ES-I3 (cell line): ENCODE results near the gene TJP3.
A peak's percentile ranks its signal among the peaks of the same experiment; 100 is the strongest.

Source experiments
- H3K36me3 ChIP-seq: 2 replicates; pipeline ENCODE4 v1.6.1; 2013; ENCODE audit warnings: mild to moderate bottlenecking, low read length, control low read depth, moderate library complexity; ENCODE audit not compliant: insufficient read depth
- H3K4me1 ChIP-seq: 2 replicates; pipeline ENCODE4 v1.6.1; 2013; ENCODE audit warnings: mild to moderate bottlenecking, control low read depth, low read length; ENCODE audit not compliant: insufficient read depth
- H3K9ac ChIP-seq: 2 replicates; pipeline ENCODE4 v1.6.1; 2013; ENCODE audit warnings: low read depth, mild to moderate bottlenecking, low read length, moderate library complexity
- H3K9me3 ChIP-seq: 2 replicates; pipeline ENCODE4 v1.6.1; 2013; ENCODE audit warnings: mild to moderate bottlenecking, low read length, moderate library complexity; ENCODE audit not compliant: control insufficient read depth, insufficient read depth

TJP3 gene

DNA sequence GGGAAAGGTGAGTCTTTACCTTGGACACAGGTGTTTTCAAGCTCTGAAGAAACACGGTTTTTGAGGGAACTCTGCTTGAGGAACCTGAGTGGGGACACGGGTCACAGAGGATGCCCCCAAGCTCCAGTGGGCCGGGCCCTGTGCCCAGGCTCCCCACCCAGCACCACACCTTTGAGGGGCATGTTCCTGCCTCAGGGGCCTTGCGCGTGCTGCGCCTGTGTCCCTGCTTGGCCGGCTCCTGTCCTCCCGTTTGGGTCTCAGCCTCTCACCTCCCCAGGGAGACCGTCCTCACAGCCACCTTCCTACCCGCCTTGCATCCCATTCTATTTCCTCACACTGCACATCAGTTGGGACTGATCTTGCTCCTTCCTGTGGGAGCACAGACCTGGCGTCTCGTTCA is 29.0 kb upstream of the TJP3 start:
- H3K9ac ChIP-seq: no peak overlapping the region
- no peaks in the 10 kb centered on the region for H3K9me3 ChIP-seq
- no peaks in the 10 kb centered on the region for H3K36me3 ChIP-seq
- peaks cover 18% of the 10 kb centered on the region; the same call in 1 of the 2 replicates for H3K4me1 ChIP-seq

DNA sequence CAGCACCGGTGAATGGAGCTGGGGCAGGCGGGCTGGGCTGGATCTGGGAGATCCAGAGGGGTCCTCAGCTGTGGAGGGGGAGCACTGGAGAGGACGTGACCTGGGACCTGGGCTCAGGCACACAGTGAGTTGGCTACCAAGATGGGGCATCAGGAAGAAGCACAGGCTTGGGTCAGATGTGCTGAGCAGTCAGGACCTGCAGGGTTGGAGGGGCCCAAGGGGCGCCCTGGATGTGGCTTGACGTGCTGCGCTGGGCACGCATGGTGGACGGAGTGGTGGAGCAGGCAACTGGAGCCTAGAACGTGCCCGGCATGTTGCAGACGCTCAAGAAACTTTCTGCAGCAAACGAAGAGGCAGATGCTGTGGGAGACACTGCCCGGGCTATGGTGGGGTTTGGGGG is 28.6 kb upstream of the TJP3 start:
- Histone ChIP-seq H3K9ac (no peak overlapping the region), H3K9me3 (no peaks in the 10 kb centered on the region), H3K4me1 (peaks cover 18% of the 10 kb centered on the region; the same call in 1 of the 2 replicates), H3K36me3 (no peaks in the 10 kb centered on the region)

DNA sequence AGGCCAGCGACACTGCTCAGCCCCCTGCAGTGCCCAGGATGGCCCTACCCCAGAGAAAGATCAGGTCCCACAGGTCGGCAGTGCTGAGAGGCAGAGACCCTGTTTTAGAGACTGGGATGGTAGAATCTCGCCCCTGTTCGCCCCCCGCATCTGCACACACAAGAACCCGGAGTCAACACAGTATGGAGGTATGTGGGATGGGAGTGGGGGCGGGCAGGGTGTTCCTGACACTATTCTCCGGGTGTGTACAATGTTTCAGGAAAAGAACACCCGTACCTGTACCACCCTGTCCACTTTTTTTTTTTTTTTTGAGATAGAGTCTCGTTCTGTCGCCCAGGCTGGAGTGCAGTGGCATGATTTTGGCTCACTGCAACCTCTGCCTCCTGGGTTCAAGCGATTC is 27.2 kb upstream of the TJP3 start:
- no peaks in the 10 kb centered on the region; the same call in 1 of the 2 replicates for H3K9me3 ChIP-seq
- H3K36me3 ChIP-seq: no peaks in the 10 kb centered on the region
- peaks cover 18% of the 10 kb centered on the region; the same call in 1 of the 2 replicates for H3K4me1 ChIP-seq

DNA sequence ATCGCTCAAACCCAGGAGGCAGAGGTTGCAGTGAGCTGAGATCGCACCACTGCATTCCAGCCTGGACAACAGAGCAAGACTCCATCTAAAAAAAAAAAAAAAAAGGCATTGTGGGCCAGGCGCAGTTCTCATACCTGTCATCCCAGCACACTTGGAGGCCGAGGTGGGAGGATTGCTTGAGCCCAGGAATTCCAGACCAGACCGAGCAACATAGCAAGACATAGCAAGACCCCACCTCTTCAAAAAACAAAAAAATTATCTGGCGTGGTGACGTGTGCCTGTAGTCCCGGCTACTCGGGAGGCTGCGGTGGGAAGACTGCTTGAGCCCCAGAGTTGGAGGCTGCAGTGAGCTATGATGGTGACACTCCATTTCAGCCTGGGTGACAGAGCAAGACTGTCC is 25.9 kb upstream of the TJP3 start:
- no peak overlapping the region for H3K9ac ChIP-seq
- H3K36me3 ChIP-seq: no peaks in the 10 kb centered on the region
- H3K9me3 ChIP-seq: no peaks in the 10 kb centered on the region; the same call in 1 of the 2 replicates
- H3K4me1 ChIP-seq: peaks cover 20% of the 10 kb centered on the region; the same call in 1 of the 2 replicates

More for the DNA sequence above, 27.2 kb upstream of the TJP3 start:
- H3K9ac ChIP-seq: no peak overlapping the region

DNA sequence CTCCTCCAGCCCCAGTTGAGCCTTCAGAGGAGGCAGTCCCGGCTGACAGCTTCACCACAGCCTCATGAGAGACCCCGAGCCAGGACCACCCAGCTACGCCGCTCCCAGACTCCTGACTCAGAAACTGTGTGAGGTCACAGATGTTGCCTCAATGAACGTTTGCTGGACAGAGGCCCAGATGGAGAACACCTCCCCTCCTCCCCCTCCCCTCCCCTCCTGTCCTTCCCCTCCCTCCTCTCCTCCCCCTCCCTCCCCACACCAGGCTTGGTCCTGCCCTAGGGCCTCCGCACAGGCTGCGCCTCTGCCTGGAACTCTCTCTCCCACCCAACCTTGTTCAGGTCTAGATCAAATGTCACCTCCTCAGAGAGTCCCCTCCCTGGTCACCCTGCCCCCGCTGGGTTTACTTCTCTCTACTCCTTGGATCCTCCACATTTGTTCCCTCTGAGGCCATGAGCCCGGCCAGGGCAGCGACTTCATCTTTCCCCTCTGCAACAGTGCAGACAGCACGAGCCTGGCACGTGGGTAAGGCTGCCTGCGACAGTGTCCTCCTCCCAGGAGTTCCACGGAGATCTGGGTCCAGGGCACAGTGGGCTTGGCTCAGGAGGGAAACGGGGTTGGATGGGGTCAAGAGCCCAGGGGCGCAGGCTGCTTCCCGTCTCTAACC is 25.3 kb upstream of the TJP3 start:
- Histone ChIP-seq H3K4me1 (peaks cover 23% of the 10 kb centered on the region; the same call in 1 of the 2 replicates), H3K9ac (no peak overlapping the region), H3K36me3 (no peaks in the 10 kb centered on the region), H3K9me3 (no peaks in the 10 kb centered on the region; the same call in 1 of the 2 replicates)

DNA sequence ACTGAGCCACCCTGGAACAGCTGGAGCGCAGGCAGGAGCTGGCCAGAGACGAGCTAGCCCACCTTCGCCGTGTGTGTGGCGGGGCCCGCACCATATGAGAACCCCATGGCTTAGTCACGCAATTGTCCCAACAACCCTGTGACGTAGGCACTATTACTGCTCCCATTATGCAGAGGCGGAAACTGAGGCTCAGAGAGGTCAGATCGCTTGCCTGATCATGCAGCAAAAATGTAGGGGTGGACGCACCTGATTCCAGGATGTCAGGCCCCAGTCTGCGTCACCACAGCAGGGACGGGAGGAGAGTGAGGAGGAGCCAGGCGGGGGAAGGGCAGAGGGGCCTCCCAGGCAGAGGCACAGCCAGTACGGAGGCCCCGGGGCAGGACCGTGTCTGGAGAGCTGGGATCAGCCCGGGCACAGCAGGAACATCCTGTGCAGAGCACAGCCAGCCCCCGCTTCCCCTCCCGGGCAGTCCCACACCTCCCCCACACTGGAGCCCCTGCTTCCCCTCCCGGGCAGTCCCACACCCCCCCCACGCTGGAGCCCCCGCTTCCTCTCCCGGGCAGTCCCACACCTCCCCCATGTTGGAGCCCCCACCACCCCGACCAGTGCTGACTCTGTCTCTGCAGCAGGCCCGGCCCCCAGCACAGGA is 24.7 kb upstream of the TJP3 start:
- H3K4me1 ChIP-seq: peaks cover 23% of the 10 kb centered on the region; the same call in 1 of the 2 replicates
- H3K9ac ChIP-seq: no peak overlapping the region
- no peaks in the 10 kb centered on the region for H3K36me3 ChIP-seq
- no peaks in the 10 kb centered on the region; the same call in 1 of the 2 replicates for H3K9me3 ChIP-seq

DNA sequence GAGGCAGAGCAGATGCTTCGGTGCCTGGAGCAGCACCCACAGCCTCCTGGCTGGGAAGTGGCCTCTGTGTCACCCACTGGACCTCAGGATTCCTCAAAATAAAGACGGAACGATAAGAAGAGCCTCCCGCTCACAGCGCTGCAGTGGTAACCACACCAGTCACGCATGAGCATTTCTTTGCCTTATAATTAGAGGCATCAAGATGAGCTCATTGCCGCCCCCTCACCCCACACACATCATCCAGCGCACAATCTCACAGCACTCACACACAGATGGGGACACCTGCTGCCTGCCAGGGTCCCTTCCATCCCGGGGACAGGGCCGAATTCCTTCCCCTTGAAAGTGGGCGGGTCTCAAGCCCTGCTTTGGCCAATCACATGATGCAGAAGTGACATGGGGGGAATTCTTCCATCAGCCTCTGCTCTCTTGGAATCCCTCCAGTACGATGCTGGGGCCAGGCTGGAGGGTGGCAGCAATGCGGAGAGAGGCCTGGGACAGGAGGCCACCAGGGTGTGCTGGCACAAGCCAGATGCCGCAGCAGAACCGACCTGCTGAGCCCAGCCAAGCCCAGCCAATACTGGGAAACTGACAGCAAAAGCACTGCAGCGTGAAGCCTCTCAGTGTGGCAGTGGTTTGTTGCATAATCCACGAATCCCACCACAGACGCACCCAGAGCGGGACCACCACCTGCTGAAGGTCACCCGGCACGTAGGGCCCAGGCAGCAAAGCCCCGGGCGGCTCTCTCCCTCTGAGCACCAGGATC is 23.9 kb upstream of the TJP3 start:
- Histone ChIP-seq H3K36me3 (no peaks in the 10 kb centered on the region), H3K9ac (no peak overlapping the region), H3K4me1 (peaks cover 23% of the 10 kb centered on the region; the same call in 1 of the 2 replicates), H3K9me3 (no peaks in the 10 kb centered on the region; the same call in 1 of the 2 replicates)

DNA sequence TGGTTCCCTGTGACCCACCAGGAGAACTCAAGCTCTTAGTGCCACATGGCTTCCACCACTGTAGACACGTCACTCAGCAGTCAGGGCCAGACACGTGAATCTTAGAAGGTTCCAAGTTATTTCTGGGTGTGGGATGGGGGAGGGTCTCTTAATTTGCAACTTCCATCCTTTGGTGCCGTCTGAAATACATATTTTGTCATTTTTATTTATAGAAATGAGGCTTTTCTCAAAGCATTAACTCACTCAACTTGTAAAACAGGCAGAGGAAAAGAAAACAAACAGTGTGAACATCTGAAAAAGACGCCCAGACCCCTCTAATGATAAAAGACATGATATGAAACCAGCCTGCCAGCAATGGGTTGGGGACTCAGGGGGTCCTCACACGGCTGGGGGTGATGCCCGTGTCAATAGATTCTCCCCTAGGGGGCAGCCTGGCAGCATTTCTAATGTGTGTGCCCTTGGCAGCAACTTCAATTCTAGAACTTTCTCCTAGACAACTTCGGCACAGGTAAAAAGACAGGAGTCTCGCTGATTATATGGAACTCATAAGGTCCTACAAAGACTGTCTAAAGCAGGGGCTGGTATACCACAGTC is 23.3 kb upstream of the TJP3 start:
- Histone ChIP-seq H3K36me3 (no peaks in the 10 kb centered on the region), H3K9me3 (no peaks in the 10 kb centered on the region; the same call in 1 of the 2 replicates), H3K9ac (no peak overlapping the region), H3K4me1 (peaks cover 23% of the 10 kb centered on the region; the same call in 1 of the 2 replicates)

DNA sequence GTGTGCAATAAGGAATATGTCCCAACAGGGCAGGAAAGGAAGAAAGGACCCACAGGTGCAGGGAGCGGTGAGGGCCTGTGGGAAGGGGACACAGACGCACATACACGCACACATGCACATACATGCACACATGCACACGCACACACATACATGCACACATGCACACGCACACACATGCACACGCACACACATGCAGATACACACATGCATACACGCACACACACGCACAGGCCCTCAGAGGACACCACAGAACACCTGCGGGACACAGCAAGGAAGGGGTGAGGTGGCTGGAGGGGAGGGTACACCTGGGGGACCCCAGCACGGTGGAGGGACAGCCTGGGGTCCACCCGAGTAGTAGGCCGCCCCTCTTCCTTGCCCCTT is 20.8 kb upstream of the TJP3 start:
- Histone ChIP-seq H3K9me3 (no peaks in the 10 kb centered on the region; the same call in 1 of the 2 replicates), H3K36me3 (no peaks in the 10 kb centered on the region), H3K9ac (peak overlapping the region; percentile 54; the same call in 1 of the 2 replicates), H3K4me1 (peaks cover 12% of the 10 kb centered on the region; the same call in 1 of the 2 replicates)

DNA sequence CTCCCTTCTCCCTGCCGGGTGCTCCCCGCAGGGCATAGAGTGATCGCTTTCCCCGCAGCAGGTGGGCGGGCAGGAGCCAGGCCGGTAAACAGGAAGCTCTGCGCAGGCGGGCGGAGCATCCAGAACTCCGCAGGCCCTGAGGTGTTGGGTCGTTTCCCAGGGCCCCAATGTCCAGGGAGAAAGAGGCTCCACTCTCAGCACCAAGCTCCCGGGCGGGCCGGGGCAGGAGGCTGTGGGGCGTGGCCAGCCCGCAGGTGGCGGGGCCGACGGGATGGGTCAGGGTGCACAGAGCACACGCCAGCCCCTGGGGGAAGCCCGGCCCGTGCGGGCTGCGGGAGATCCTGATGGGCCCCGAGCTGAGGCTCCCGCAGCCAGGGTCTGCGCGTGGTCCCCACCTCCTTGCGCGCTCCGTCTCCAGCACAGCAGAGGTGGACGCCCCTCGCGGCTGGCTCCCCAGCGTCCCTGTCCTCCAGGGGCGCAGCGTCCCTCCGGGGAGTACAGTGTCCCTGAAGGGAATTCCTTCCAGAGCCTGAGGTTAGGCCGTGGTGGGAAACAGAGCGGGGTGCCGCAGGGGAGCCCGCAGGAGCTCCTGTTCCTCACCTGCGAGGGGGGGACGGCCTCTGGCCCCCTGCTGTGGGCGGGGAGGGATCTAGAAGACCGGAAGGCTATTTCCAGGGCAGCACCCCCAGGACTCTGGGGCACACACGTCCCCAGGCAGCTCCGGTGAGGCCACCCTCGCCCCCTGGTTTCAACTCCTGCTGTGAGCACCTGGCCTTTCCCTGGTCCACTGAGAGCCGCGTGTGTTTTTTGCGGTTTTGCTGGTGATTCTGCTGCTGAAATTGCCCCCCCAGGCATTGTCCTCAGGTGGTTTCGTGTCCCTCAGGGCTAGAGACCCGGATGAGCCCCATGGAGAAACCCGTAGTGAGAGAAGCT is 20.1 kb upstream of the TJP3 start:
- H3K9me3 ChIP-seq: no peaks in the 10 kb centered on the region; the same call in 1 of the 2 replicates
- H3K4me1 ChIP-seq: peaks cover 10% of the 10 kb centered on the region; the same call in 1 of the 2 replicates
- no peaks in the 10 kb centered on the region for H3K36me3 ChIP-seq
- peak overlapping the region; percentile 54 for H3K9ac ChIP-seq

DNA sequence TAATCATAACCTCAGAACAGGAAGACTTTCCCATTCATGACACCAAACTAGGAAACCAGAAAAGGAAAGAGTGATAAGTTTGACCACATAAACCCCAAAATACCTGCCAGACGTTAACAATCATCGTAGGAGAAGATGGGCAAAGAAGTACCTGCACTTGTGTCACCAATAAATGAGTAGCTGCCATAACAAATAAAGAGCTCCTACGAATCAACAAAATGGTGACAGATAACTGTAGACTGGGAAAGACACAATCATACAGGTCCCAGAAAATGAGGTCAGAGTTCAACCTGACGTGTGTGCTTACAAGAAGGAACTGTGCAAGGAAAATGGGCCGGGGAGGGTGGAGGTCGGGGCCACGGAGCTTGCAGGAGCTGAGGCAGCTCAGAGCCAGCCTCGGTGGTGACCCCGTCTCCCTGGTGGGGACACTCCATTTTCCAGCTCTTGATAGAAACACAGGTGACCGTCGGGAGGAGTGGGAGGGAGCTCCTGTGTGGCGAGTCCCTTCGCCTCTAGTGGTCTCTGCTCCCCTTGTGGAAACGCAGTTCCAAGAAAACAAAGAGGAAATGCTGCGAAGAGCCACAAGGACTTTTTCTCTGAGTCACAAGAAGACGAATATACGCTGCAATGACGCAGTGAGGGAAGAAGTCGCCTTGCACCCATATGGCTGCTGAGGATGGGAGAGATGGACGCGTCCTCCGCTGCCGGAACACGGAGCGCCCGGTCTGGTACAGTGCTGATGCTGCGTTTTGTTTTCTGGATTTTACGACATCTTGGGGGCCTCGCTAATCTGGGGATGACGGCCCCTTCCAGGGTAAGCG is 17.4 kb upstream of the TJP3 start:
- H3K4me1 ChIP-seq: peaks cover 5% of the 10 kb centered on the region; the same call in 1 of the 2 replicates
- no peaks in the 10 kb centered on the region for H3K36me3 ChIP-seq
- no peaks in the 10 kb centered on the region for H3K9me3 ChIP-seq
- no peak overlapping the region for H3K9ac ChIP-seq

DNA sequence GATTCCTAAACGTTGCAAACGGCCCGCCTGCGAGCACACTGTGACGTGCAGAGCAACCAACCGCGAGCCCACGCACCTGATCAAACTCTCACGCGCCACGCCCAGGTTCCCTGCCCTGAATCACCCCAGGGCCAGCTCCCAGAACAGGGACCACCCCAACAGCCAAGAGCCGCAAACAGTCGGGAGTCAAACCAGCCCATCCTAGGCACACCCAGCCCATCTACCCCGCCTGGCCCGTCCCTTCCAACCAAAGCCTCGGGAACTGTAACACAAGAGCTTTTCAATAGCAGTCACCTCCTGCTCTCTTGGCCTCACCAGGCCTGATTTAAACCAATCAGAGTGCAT is 16.8 kb upstream of the TJP3 start:
- Histone ChIP-seq H3K4me1 (peaks cover 5% of the 10 kb centered on the region; the same call in 1 of the 2 replicates), H3K36me3 (no peaks in the 10 kb centered on the region), H3K9ac (no peak overlapping the region)

DNA sequence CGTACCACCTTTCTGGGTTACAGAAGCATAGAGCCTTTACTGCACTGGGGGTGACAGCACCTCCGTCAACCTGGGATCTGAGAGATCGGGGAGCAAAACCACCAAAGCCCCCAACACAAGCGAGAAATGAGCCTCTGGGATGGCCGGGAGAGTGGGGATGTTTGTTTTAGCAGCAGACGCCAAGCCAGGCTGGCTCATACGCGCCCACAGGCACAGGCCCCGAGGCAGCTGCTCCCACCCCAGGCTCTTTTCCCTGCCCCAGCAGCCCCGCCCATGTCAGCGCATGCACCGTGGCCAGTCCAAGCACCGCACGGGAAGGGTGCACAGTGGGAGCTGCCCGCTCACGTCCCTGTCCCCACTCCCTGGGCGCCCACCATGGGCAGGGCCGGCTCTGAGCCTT is 16.5 kb upstream of the TJP3 start:
- Histone ChIP-seq H3K4me1 (peaks cover 5% of the 10 kb centered on the region; the same call in 1 of the 2 replicates), H3K36me3 (no peaks in the 10 kb centered on the region)

More for the DNA sequence above, 16.8 kb upstream of the TJP3 start:
- H3K9me3 ChIP-seq: no peaks in the 10 kb centered on the region

More for the DNA sequence above, 16.5 kb upstream of the TJP3 start:
- Histone ChIP-seq H3K9me3 (no peaks in the 10 kb centered on the region), H3K9ac (no peak overlapping the region)
